Esophagus squamous epithelium (tissue), 5 donors: Measurements from ENCODE around the gene IST1. TPM values are rescaled to one million over a fixed set of nuclear protein-coding genes. Genes with fewer than 3 reads are reported as not detected.

Experiments used
- DNase-seq: peaks from one replicate; lab custom pipeline; 2025; lab: John Stamatoyannopoulos, UW
- H3K27ac ChIP-seq, 4 donors: fragments of 200-600 bp; sonication (generic); one replicate each; pipeline ENCODE4 v1.5.1; 2016 to 2019; ENCODE audit warnings: mild to moderate bottlenecking in 1 of 4
- H3K27me3 ChIP-seq, 4 donors: fragments of 200-600 bp; sonication (generic); 1 replicate in 3 of 4; 2 replicates in 1 of 4; pipeline versions ENCODE4 v1.5.1 to v1.6.0; 2017 to 2021; ENCODE audit warnings: antibody characterized with exemption in 1 of 4
- H3K36me3 ChIP-seq, 3 donors: fragments of 200-600 bp; sonication (generic); one replicate each; pipeline ENCODE4 v1.5.1; 2016 to 2019
- H3K4me1 ChIP-seq, 3 donors: fragments of 200-600 bp; sonication (generic); one replicate each; pipeline ENCODE4 v1.5.1; 2017 to 2019
- H3K4me3 ChIP-seq, 4 donors: fragments of 200-600 bp; sonication (generic); 1 replicate in 3 of 4; 2 replicates in 1 of 4; pipeline ENCODE4 v1.5.1; 2016 to 2019; ENCODE audit warnings: mild to moderate bottlenecking in 2 of 4, moderate library complexity in 1 of 4
- H3K9me3 ChIP-seq, 3 donors: fragments of 200-600 bp; sonication (generic); one replicate each; pipeline ENCODE4 v1.5.1; 2016 to 2019
- POLR2A ChIP-seq, 4 donors: fragments of 450-650 bp; IDR thresholded peaks; one replicate each; pipeline ENCODE4 v1.6.1; 2017; ENCODE audit warnings: antibody characterized with exemption in 4 of 4, mild to moderate bottlenecking in 4 of 4, moderate library complexity in 3 of 4
- WGBS, 2 donors: methylation state at CpG; one replicate each; pipeline ENCODE4 v1.1.5; 2018; 5-methylcytosine and 5-hydroxymethylcytosine counted together
- intact Hi-C: fragments of 100-400 bp; cut with DNase I; formaldehyde crosslinking; loops from one replicate; pipeline ENCODE4 v1.15.0; 2022
- total RNA-seq, 4 donors: library from RNA; depleted of rRNA; stranded (reverse); fragments of >200 nt; gene quantifications; one replicate each; pipeline ENCODE4 v1.1.0, GENCODE V29; 2016
- TF ChIP-seq, protein P1 (sequence below), 6 experiments: fragments of 450-650 bp in 4 of 6; fragments of 200-600 bp in 2 of 6; sonication (generic) in 2 of 6; IDR thresholded peaks; one replicate each; pipeline ENCODE4 v1.5.1; 2016 to 2019; ENCODE audit warnings: antibody characterized with exemption in 6 of 6, mild to moderate bottlenecking in 4 of 6, moderate library complexity in 4 of 6
- donor health status: DM: yes; HTN: yes; CAD: no.

Gene IST1
- total RNA-seq, 4 donors from 2014 or later, result 115 to 172 (median 153) TPM

DNA sequence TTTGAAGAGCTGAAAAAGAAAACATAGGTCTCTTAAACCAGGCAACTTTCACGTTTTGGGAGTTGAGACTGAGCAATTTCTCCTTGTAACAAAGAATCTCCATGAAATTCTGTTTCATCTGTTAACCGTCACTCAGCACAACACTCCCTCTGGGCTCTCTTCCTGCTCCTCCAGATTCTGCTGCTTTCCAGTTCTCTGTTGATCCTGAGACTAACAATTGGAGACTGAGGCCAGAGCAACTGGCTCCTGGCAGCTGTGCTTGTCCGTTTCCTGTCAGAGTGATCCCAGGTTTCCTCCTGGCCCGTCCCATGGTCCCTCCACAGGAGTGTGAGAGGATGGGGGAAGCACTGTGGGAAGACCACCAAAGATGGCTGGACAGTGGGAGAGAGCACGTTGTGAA lies 32.5 kb downstream of the IST1 start:
- TF ChIP-seq POLR2A (IDR thresholded peaks at IDR 0.05), result no peak
- TF ChIP-seq, protein P1, sequence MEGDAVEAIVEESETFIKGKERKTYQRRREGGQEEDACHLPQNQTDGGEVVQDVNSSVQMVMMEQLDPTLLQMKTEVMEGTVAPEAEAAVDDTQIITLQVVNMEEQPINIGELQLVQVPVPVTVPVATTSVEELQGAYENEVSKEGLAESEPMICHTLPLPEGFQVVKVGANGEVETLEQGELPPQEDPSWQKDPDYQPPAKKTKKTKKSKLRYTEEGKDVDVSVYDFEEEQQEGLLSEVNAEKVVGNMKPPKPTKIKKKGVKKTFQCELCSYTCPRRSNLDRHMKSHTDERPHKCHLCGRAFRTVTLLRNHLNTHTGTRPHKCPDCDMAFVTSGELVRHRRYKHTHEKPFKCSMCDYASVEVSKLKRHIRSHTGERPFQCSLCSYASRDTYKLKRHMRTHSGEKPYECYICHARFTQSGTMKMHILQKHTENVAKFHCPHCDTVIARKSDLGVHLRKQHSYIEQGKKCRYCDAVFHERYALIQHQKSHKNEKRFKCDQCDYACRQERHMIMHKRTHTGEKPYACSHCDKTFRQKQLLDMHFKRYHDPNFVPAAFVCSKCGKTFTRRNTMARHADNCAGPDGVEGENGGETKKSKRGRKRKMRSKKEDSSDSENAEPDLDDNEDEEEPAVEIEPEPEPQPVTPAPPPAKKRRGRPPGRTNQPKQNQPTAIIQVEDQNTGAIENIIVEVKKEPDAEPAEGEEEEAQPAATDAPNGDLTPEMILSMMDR (IDR thresholded peaks at IDR 0.05), result no peak
- peaks cover 18 to 97% (median 49%) of the 10 kb centered on the region in 3 donors for H3K36me3 ChIP-seq
- H3K9me3 ChIP-seq, result no peaks in the 10 kb centered on the region
- no peaks in the 10 kb centered on the region for H3K27me3 ChIP-seq
- 22 to 29% methylated on average over 3 to 5 of the region's 5 CpGs for WGBS, 2 donors
- peak overlapping the region; percentile 2 to 74 (median 58) for H3K27ac ChIP-seq
- peaks cover 10 to 48% (median 22%) of the 10 kb centered on the region in 3 donors for H3K4me1 ChIP-seq
- DNase-seq, result no peak
- intact Hi-C loops, result no loop called here
- no peak overlapping the region for H3K4me3 ChIP-seq

DNA sequence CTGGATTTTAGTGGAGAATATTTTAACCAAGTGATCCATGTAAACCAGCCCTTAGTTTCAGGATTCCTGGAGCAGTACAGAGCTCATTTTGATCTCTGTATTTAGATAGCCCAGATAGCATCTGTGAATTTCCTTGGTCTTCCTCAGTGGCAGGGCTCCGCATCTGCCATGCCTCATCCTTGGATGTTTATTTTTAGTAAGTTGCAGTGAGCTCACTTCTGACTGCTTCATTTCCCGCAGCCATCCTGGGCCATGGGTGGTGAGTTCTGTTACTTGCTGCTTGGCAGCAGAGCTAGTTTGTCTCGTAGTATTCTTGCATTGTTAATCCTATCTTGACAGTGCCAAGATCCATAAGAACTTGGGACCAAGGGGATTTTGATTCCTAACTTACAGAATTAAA lies 33.7 kb downstream of the IST1 start:
- peaks cover 7 to 96% (median 39%) of the 10 kb centered on the region in 3 donors for H3K36me3 ChIP-seq
- WGBS, 2 donors, result 38 to 43% methylated on average over 3 of the region's 3 CpGs
- no peaks in the 10 kb centered on the region for H3K9me3 ChIP-seq
- no peak overlapping the region for H3K4me3 ChIP-seq
- no peak for TF ChIP-seq POLR2A (IDR thresholded peaks at IDR 0.05)
- TF ChIP-seq, protein P1 (IDR thresholded peaks at IDR 0.05), result no peak
- H3K27ac ChIP-seq, result peak overlapping the region in 2 of 4 donors; percentile 46 to 71
- DNase-seq, result no peak
- intact Hi-C loops, result no loop called here
- no peaks in the 10 kb centered on the region for H3K27me3 ChIP-seq
- peaks cover 10 to 48% (median 22%) of the 10 kb centered on the region in 3 donors for H3K4me1 ChIP-seq

DNA sequence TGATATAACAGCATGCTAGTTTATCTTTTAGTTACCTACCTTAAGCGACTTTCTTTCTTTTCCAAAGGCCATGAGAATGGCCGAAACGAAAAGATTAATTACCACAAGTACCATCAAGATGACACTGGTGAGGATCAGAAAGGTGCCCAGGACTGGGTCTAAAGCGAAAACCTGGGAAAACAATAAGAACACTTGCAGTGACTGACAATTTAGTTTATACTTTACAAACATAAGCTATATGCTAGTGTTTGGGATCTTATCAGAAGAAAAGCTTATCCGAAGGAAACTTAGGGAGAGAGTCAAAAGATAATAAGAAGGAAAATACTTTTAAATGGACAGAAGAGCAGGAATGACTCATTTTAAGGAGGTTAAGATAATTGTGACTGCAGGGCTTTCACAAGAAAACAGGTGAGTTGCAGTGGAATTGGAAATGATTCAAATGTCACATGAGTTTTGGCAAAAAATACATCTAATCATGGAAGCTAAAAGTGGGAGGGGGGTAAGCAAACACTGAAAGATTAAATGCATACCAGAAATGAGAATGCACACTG lies 34.8 kb downstream of the IST1 start:
- no peak overlapping the region for H3K27ac ChIP-seq
- no peaks in the 10 kb centered on the region for H3K9me3 ChIP-seq
- H3K4me3 ChIP-seq, result no peak overlapping the region
- TF ChIP-seq, protein P1 (IDR thresholded peaks at IDR 0.05), result no peak
- TF ChIP-seq POLR2A (IDR thresholded peaks at IDR 0.05), result no peak
- H3K36me3 ChIP-seq, result peaks cover 3 to 96% (median 31%) of the 10 kb centered on the region in 3 donors
- H3K27me3 ChIP-seq, result no peaks in the 10 kb centered on the region
- intact Hi-C loops, result no loop called here
- H3K4me1 ChIP-seq, result peaks cover 10 to 48% (median 22%) of the 10 kb centered on the region in 3 donors
- WGBS, 2 donors, result 83 to 90% methylated on average over 5 of the region's 5 CpGs
- DNase-seq, result no peak

DNA sequence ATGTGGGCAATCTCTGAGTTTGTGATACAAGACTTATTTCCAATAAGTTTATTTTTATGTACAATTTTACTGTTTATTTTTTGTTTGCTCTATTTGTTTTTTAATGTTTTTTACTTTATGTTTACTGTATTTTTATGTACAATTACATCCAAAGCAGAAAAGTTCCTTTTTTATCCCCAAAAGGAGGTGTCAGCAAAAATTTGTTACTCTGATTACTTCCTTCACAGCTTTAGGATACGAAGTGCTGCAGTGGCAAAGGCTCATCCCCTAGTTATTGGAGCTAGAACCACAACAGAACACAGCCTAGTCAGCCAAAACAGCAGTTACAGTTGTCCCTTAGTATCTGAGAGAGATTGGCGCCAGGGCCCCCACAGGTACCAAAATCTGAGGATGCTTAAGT lies 35.7 kb downstream of the IST1 start:
- no peak for TF ChIP-seq POLR2A (IDR thresholded peaks at IDR 0.05)
- TF ChIP-seq, protein P1 (IDR thresholded peaks at IDR 0.05), result no peak
- no peak overlapping the region for H3K27ac ChIP-seq
- intact Hi-C loops, result no loop called here
- no peaks in the 10 kb centered on the region for H3K9me3 ChIP-seq
- no peaks in the 10 kb centered on the region for H3K27me3 ChIP-seq
- no peak overlapping the region for H3K4me3 ChIP-seq
- no peak for DNase-seq
- 75 to 85% methylated on average over 2 of the region's 2 CpGs for WGBS, 2 donors
- H3K36me3 ChIP-seq, result peaks cover 3 to 94% (median 21%) of the 10 kb centered on the region in 3 donors
- peaks cover 10 to 48% (median 22%) of the 10 kb centered on the region in 3 donors for H3K4me1 ChIP-seq

DNA sequence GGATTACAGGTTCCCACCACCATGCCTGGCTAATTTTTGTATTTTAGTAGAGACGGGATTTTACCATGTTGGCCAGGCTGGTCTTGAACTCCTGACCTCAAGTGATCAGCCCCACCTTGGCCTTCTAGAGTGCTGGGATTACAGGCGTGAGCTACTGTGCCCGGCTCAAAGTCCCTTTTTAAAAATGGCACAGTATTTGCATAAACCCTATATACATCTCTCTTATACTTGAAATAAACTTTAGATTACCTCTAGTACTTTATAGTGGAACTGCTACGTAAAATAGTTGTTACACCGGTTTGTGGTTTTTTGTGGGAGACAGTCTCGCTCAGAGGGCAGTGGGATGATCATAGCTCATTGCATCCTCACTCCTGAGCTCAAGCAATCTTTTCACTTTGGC lies 36.3 kb downstream of the IST1 start:
- Histone ChIP-seq H3K27me3 (no peaks in the 10 kb centered on the region), H3K27ac (no peak overlapping the region), H3K9me3 (no peaks in the 10 kb centered on the region), H3K36me3 (peaks cover 3 to 88% (median 17%) of the 10 kb centered on the region in 3 donors), H3K4me3 (no peak overlapping the region), H3K4me1 (peaks cover 10 to 42% (median 22%) of the 10 kb centered on the region in 3 donors)
- intact Hi-C loops, result no loop called here
- WGBS, 2 donors, result 91 to 93% methylated on average over 6 of the region's 6 CpGs
- DNase-seq, result no peak
- TF ChIP-seq POLR2A (IDR thresholded peaks at IDR 0.05), result no peak
- TF ChIP-seq, protein P1 (IDR thresholded peaks at IDR 0.05), result no peak
